OCI-LY7 (cell line): ENCODE measurements around the gene RCE1. TPM values are rescaled to one million over a fixed set of nuclear protein-coding genes. Genes with fewer than 3 reads are reported as not detected.
A peak's percentile ranks its signal among the peaks of the same experiment; 100 is the strongest.

Source experiments
- BruUV-seq: library from RNA; stranded (reverse); fragments of 400-500 nt; replicated peaks from 2 replicates; lab custom pipeline; 2021; lab: Mats Ljungman, UMichigan
- CTCF ChIA-PET: fragments of 300-600 bp; sonication (Branson Sonifier 250); formaldehyde crosslinking; loops from one replicate; lab custom pipeline; 2022; ENCODE audit warnings: antibody characterized with exemption; ENCODE audit not compliant: unreplicated experiment; lab: Charles Lee
- POLR2A ChIA-PET: fragments of 300-600 bp; sonication (Branson Sonifier 250); formaldehyde crosslinking; loops from one replicate; lab custom pipeline; 2022; ENCODE audit warnings: antibody characterized with exemption; lab: Charles Lee
- DNase-seq: peaks from one replicate; pipeline ENCODE4 v3.0.0-alpha.2; 2015; ENCODE audit warnings: low spot score
- H2AFZ ChIP-seq: fragments of 200-600 bp; sonication (generic), shearing (Covaris generic); 2 replicates; pipeline ENCODE4 v1.6.1; 2014; ENCODE audit warnings: mild to moderate bottlenecking, antibody characterized with exemption, low read length, moderate library complexity
- H3K27ac ChIP-seq: fragments of 200-600 bp; sonication (generic); 2 replicates; pipeline ENCODE4 v1.5.1; 2014; ENCODE audit warnings: mixed run types, low read depth, mild to moderate bottlenecking, moderate library complexity, low read length, inconsistent platforms; ENCODE audit not compliant: poor library complexity, severe bottlenecking
- H3K36me3 ChIP-seq: fragments of 200-600 bp; sonication (generic); 2 replicates; pipeline ENCODE4 v1.6.1; 2014; ENCODE audit warnings: mild to moderate bottlenecking, antibody characterized with exemption, low read length, moderate library complexity, mixed read lengths; ENCODE audit not compliant: insufficient read depth
- H3K4me1 ChIP-seq: fragments of 200-600 bp; sonication (generic); 2 replicates; pipeline ENCODE4 v1.5.1; 2014; ENCODE audit warnings: mild to moderate bottlenecking, low read length; ENCODE audit not compliant: insufficient read depth, poor library complexity, severe bottlenecking
- H3K4me2 ChIP-seq: fragments of 200-600 bp; sonication (generic); 2 replicates; pipeline ENCODE4 v1.6.1; 2014; ENCODE audit warnings: mild to moderate bottlenecking, low read length
- H3K4me3 ChIP-seq: fragments of 200-600 bp; sonication (generic); 2 replicates; pipeline ENCODE4 v1.5.1; 2014; ENCODE audit warnings: mild to moderate bottlenecking, low read depth, low read length; ENCODE audit not compliant: poor library complexity, severe bottlenecking
- H3K79me2 ChIP-seq: fragments of 200-600 bp; sonication (generic); 2 replicates; pipeline ENCODE4 v1.6.1; 2016; ENCODE audit warnings: low read depth, mild to moderate bottlenecking, low read length, moderate library complexity, mixed read lengths; ENCODE audit not compliant: insufficient read depth
- H3K9me2 ChIP-seq: fragments of 200-600 bp; sonication (generic); 2 replicates; pipeline ENCODE4 v1.6.1; 2016; ENCODE audit warnings: mild to moderate bottlenecking, low read length, mixed read lengths; ENCODE audit not compliant: insufficient read depth
- H3K9me3 ChIP-seq: fragments of 200-600 bp; sonication (generic); 2 replicates; pipeline ENCODE4 v1.6.1; 2014; ENCODE audit warnings: mild to moderate bottlenecking, mixed run types, low read length, mixed read lengths
- H4K20me1 ChIP-seq: fragments of 200-600 bp; sonication (generic); 2 replicates; pipeline ENCODE4 v1.6.1; 2014; ENCODE audit warnings: mild to moderate bottlenecking, antibody characterized with exemption, low read length, moderate library complexity, mixed read lengths; ENCODE audit not compliant: insufficient read depth
- EZH2phosphoT487 ChIP-seq: fragments of 200-600 bp; sonication (generic); IDR thresholded peaks from 2 replicates; pipeline ENCODE4 v1.6.1; 2018; ENCODE audit warnings: low read depth, borderline replicate concordance, mild to moderate bottlenecking, mixed run types, antibody characterized with exemption, low read length, moderate library complexity, mixed read lengths
- intact Hi-C: fragments of 100-400 bp; cut with micrococcal nuclease; formaldehyde crosslinking; loops from one replicate; pipeline ENCODE4 v1.10.0; 2022; ENCODE audit not compliant: unreplicated experiment
- total RNA-seq, 2 experiments: library from RNA; depleted of rRNA in 1 of 2; stranded (reverse); fragments of >200 nt in 1 of 2; shearing (Covaris generic) in 1 of 2; gene quantifications; 2 replicates each; pipeline ENCODE4 v1.2.3, GENCODE V29; 2014 to 2022
- TF ChIP-seq, protein P1 (sequence below): fragments of 200-600 bp; sonication (generic); conservative IDR thresholded peaks from 2 replicates; pipeline ENCODE4 v1.5.1; 2014; ENCODE audit warnings: mild to moderate bottlenecking, antibody characterized with exemption, low read length, moderate library complexity, mixed read lengths

RCE1 gene
- total RNA-seq, 2 experiments from 2014 or later: 34.9 to 62.9 TPM

DNA sequence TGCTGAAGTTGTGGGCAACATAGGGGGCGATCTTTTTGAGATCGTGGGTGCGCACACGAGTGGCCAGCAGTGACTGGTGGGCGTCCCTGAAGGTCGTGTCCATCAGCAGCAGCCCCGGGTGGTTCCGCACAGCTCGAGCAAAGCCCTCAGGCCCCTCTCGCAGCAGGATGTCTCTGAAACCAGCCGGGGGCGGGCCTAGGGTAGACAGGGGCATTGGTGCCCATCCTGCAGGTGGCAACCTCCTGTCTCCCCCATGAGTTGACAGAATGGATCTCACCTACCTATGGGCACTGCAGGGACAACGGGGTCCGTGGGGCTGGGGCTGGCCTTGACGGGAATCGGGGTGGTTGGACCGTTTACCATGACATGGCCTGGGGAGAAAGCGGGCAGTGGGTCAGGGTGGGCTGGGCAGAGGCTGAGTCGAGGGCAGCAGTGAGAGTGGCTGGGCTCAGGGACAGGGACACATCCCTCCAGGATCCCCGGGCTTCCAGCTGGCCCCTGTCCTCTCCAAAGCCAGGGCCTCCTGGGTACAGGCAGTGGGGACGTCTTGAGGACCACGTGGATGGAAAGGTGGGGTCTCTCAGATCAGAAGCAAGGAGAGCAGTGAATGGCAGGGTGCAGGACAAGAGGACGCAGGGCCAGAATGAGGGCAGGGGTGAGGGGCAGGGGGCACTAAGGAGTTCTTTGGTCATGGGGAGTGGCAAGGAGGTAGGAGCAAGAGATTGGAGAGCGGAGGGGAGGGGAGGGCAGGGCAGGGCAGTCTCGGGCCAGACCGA, 9.4 kb downstream of the RCE1 start:
- peak overlapping the region; percentile 22; the same call in 1 of the 2 replicates for H3K4me2 ChIP-seq
- peaks cover 7% of the 10 kb centered on the region; the same call in 1 of the 2 replicates for H3K36me3 ChIP-seq
- DNase-seq: no peak
- ChIA-PET CTCF (no interaction called here), POLR2A (interaction anchor here (1.0 kb wide), 1 partner anchor 9 kb away, joined by 4 read pairs; no protein-coding TSS in a partner anchor)
- no peak overlapping the region for H3K27ac ChIP-seq
- no peaks in the 10 kb centered on the region for H4K20me1 ChIP-seq
- TF ChIP-seq, protein P1, sequence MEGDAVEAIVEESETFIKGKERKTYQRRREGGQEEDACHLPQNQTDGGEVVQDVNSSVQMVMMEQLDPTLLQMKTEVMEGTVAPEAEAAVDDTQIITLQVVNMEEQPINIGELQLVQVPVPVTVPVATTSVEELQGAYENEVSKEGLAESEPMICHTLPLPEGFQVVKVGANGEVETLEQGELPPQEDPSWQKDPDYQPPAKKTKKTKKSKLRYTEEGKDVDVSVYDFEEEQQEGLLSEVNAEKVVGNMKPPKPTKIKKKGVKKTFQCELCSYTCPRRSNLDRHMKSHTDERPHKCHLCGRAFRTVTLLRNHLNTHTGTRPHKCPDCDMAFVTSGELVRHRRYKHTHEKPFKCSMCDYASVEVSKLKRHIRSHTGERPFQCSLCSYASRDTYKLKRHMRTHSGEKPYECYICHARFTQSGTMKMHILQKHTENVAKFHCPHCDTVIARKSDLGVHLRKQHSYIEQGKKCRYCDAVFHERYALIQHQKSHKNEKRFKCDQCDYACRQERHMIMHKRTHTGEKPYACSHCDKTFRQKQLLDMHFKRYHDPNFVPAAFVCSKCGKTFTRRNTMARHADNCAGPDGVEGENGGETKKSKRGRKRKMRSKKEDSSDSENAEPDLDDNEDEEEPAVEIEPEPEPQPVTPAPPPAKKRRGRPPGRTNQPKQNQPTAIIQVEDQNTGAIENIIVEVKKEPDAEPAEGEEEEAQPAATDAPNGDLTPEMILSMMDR: peak; percentile 64; the same call in 1 of the 2 replicates
- TF ChIP-seq EZH2phosphoT487: no peak
- no peaks in the 10 kb centered on the region for H3K9me2 ChIP-seq
- intact Hi-C loops: no loop called here
- BruUV-seq: no TSS peak
- 0 out of 2 replicates have a peak overlapping the region, but pooled peaks have one; percentile 18 for H2AFZ ChIP-seq
- H3K79me2 ChIP-seq: peaks cover 4% of the 10 kb centered on the region; the same call in 1 of the 2 replicates
- peaks cover 29% of the 10 kb centered on the region for H3K4me1 ChIP-seq
- no peaks in the 10 kb centered on the region for H3K9me3 ChIP-seq
- H3K4me3 ChIP-seq: no peak overlapping the region

DNA sequence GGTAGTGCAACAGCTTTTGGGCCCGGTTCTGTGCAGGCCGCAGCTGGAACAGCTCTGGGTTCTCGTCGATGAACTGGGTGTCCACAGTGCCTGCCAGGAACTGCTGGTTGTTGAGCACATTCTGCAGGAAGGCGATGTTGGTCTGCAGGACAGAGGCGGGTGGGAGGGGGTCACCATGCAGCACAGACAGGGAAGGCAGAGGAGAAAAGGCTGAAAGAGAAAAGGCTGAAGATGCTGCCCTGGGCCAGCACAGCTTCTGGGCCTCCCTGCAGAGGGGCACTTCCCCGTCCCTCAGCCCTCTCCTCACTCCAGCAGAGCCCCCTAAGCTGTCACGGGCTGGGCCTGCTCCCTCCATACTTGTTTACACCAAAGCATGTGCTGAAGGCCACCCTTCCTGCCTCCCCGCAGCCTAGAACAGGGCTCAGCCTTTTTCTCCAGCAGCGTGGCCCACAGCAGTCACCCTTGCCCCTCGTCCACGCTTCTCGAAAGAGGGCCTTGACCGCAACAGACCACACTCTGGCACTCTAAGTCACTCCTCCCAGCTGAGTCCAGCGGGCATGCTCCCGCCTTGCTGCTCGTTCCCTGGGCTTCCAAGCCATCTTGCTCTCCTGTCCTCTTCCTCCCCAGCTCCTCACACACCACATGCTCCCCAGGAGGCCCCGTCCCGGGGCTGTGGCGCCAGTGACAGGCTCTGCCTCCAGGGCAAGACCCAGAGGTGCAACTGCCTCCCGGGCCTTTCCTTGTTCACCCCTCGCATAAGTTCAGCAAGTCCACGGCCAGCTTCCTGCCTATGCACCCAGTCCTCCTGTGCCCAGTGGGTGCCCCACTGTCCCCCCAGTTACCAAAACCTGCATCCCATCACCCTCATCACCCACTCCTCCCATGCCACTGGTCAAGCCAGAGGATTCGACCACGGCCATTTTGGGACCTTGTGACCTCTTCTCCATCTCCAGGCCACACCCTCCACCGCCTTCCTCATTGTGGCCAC, 10.3 kb downstream of the RCE1 start:
- H3K4me3 ChIP-seq: no peak overlapping the region
- H3K4me2 ChIP-seq: no peak overlapping the region
- H3K9me2 ChIP-seq: no peaks in the 10 kb centered on the region
- no peaks in the 10 kb centered on the region for H4K20me1 ChIP-seq
- peaks cover 38% of the 10 kb centered on the region for H3K4me1 ChIP-seq
- no TSS peak for BruUV-seq
- POLR2A ChIA-PET: no interaction called here
- CTCF ChIA-PET: no interaction called here
- TF ChIP-seq, protein P1: no peak
- TF ChIP-seq EZH2phosphoT487: no peak
- H2AFZ ChIP-seq: no peak overlapping the region
- H3K27ac ChIP-seq: no peak overlapping the region
- H3K79me2 ChIP-seq: peaks cover 7% of the 10 kb centered on the region; the same call in 1 of the 2 replicates
- DNase-seq: no peak
- H3K36me3 ChIP-seq: no peaks in the 10 kb centered on the region; the same call in 1 of the 2 replicates
- intact Hi-C loops: no loop called here
- H3K9me3 ChIP-seq: no peaks in the 10 kb centered on the region
